ENCODE measurements around the gene CLN6.

DNA sequence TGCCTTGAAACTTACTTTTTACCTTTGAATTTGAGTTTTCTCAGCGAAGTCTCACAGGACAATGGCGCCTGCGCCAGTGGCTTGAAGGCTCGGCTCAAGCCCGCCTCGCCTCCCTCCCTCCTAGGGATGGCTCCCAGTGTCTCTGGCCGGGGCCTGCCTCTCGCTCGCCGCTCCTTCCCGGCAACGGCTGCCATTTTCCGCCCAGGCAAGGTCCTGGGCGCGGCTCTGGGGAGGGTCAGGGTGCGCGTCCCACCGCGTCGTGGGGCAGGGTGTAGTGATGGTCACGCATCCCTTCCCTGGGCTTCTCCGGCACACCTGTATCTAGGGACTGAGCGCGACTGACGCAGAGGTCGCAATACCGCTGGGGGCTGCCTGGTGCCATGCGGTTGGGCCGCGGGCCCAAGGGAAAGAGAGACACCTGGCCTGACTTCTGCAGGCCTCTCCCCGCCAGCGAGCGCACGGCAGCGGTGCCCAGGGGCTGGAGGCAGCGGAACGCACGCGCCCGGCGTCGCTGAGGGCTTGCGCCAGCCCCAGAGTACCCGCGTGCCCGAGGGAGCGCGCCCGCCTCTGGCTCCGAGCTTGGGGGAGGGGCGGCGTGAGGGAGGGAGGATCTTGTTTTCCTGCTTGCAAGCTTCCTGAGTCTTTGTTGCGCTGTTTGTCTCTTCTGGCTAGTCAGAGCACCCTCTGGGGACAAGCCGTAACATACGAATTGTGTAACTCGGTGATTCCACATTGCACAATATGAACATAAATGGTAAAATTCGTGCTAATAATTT lies 27.3 kb upstream of the CLN6 start:
- TF ChIP-seq CTCF (IDR thresholded peaks at IDR 0.05) (peak; percentile 28; the same call in 1 of the 2 replicates), POLR2AphosphoS5 (IDR thresholded peaks at IDR 0.05; ENCODE audit: low read depth, low read length) (peak; percentile 67), SIN3A (IDR thresholded peaks at IDR 0.05; ENCODE audit: borderline replicate concordance, insufficient read depth, low read depth, low read length) (no peak), REST (IDR thresholded peaks at IDR 0.05; ENCODE audit: insufficient read depth in 1 of 2, low read depth in 2 of 2, low read length in 1 of 2) (0 out of 4 replicates have a peak, but pooled peaks of 1 of the 2 experiments have one; percentile 22)
